Measurements from ENCODE around the gene SPSB2.

GRCh38 chr12:6827982-6828780, 44.9 kb downstream of the SPSB2 start, which contains the start of gene P3H3:
- no peak for TF ChIP-seq TCF12 (IDR thresholded peaks at IDR 0.05; ENCODE audit: low read depth)
- TF ChIP-seq CEBPB (IDR thresholded peaks at IDR 0.05) = no peak
- TF ChIP-seq MAX (IDR thresholded peaks at IDR 0.05) = 0 out of 2 replicates have a peak, but pooled peaks have one; percentile 20
- no peak; the same call in 1 of the 2 replicates for TF ChIP-seq TAF1 (IDR thresholded peaks at IDR 0.05; ENCODE audit: low read depth)
- no peak for TF ChIP-seq EP300 (IDR thresholded peaks at IDR 0.05; ENCODE audit: borderline replicate concordance)
- no peak for TF ChIP-seq TEAD4 (IDR thresholded peaks at IDR 0.05)
- no peak for TF ChIP-seq CREB1 (IDR thresholded peaks at IDR 0.05; ENCODE audit: low read depth)
- TF ChIP-seq RAD21 (IDR thresholded peaks at IDR 0.05; ENCODE audit: low read depth) = no peak
- TF ChIP-seq ZBTB7A (IDR thresholded peaks at IDR 0.05; ENCODE audit: low read depth) = peak; percentile 11; the same call in 1 of the 2 replicates
- TF ChIP-seq FOXM1 (IDR thresholded peaks at IDR 0.05; ENCODE audit: borderline replicate concordance, low read depth) = no peak
